NOMO-1 treated with DMSO at 0.1 percent for 48 hours (cell line): ENCODE measurements around the gene RAD50.
"Not testable (repeated sequence)": the region's sequence is repeated elsewhere in the genome, so short reads cannot be mapped to it uniquely, and the experiment has no call there.

Experiments used
- DNase-seq: peaks from one replicate; lab custom pipeline; 2025; ENCODE audit not compliant: unreplicated experiment; lab: John Stamatoyannopoulos, UW

The RAD50 gene

DNA sequence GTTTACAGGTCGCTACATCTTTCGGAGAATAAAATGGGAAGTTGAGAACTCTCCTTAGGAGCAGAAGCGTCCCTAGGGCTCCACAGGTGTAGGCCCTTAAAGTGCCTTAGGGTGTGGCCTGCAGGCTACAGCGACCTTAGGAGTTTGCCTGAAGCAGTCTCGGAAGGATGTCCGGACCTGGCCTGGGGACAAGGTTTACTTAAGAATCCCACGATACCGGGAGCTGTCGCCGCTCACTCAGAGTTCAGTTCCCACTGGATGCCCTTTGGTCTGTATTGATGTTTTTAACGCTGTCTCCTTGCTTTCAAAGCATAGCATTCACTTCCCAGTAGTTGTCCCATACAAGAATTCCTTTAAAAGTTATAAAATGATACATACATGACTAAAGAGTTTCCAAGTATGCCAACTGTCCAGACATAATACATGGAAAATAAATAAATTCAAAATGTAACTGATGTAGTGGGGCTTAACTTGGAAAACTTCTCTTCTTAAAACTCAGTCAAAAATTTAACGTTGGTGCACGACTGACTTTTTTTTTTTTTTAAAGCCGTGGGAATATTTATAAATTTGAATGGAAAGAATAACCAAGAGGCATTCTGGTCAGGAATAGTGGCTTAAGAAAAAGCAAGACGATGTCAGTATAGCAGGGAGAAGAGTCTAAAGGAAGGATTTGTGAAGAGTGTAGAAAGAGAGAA lies 848 bp downstream of the RAD50 start:
- DNase-seq = no peak

DNA sequence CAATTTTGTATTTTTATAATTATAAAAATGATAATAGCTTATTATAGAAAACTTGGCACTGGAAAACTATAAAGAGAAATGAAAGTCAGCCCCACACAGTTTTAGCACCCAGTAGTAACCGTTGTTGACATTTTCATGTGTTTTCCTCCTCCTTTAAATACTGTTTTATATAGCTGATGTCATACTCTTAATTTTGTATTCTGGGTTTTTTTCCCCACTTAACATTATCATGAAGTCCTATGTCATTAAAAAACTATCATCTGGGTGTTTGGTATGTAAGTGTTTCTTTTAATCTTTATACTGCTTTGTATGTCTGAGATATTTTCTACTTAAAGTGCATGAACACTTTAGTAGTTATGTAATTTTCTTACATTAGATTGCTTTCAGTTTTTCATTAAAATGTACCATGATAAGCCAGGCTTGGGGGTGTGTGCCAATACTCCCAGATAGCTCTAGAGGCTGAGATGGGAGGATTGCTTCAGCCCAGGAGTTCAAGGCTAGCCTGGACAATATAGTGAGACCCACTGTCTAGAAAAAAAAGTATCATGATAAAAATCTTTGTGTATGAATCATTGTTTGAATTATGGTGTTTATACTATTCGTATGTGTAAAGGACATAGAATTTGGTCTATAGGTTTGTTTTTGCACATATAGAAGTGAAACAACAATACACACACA lies 2.7 kb downstream of the RAD50 start:
- DNase-seq = no peak

GRCh38 chr5:132561601-132562000 lies 4.8 kb downstream of the RAD50 start:
- no peak for DNase-seq

GRCh38 chr5:132564555-132564954 lies 7.8 kb downstream of the RAD50 start:
- DNase-seq = not testable (repeated sequence)

- DNase-seq = no peak
Measured at GRCh38 chr5:132566657-132567056, 9.9 kb downstream of the RAD50 start.

GRCh38 chr5:132576123-132576522 lies 19.3 kb downstream of the RAD50 start:
- DNase-seq = no peak

GRCh38 chr5:132584560-132584959 lies 27.8 kb downstream of the RAD50 start:
- DNase-seq = not testable (repeated sequence)

- DNase-seq = no peak
Measured at GRCh38 chr5:132586063-132586462, 29.3 kb downstream of the RAD50 start.

- DNase-seq = no peak
Measured at GRCh38 chr5:132589467-132589866, 32.7 kb downstream of the RAD50 start.

- no peak for DNase-seq
Measured at GRCh38 chr5:132591145-132591544, 34.4 kb downstream of the RAD50 start.

DNA sequence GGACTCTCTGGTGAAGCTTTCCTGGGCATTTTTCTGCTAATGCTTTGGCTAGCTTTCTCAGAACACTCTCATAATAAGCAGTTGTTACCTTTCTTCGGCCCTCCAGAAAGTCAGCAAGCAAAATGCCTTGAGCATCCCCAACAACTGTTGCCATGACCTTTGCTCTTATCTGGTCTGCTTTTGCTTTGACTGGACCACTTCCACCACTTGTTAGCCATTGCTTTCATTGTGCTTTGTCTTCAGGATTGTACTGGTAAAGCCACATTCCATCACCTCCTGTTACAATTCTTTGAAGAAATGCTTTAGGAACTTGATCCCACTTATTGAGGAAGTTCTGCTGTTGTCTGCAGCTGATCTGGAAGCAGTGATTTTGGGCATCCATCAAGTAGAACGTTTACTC lies 35.7 kb downstream of the RAD50 start:
- DNase-seq = no peak

DNA sequence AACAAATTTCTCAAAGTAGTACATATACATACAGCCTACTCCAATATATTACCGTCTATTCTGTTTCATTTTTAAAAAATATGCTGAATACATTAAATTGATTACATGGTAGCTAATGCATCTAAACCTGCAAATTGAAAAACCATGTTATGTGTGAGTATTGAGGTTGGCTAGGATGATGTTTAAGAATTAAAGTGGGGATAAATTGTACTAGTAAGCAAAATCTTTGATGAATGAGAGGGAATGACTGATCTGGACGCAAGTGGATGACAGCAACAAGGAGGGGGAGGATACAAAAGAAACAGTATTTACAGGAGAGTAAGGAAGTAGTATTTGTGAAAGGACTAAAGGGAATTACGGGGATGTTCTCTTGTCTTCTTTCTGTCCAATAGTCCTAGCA lies 37.4 kb downstream of the RAD50 start:
- no peak for DNase-seq

- no peak for DNase-seq
Measured at GRCh38 chr5:132595624-132596023, 38.8 kb downstream of the RAD50 start.

DNA sequence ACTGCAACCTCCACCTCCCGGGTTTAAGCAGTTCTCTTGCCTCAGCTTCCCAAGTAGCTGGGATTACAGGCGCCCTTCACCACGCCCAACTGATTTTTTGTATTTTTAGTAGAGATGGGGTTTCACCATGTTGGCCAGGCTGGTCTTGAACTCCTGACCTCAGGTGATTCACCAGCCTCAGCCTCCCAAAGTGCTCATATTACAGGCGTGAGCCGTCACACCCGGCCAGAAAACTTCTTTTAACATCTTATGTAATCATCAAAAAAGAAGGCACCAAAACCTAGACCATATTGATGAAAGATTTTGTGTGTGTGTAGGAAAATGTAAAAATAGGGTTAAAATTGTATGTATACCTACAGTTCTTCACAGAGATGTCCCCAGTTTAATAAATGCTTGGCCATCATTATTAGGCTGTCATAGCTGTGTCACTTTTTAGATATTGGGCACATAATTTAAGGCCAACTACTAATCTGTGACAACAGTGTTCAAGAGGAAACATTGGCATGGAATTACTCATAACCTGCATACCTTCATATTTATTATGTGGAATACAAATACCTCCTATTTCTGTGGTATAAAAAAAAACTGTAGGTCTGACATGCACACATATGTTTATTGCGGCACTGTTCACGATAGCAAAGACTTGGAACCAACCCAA lies 44.4 kb downstream of the RAD50 start:
- DNase-seq = no peak

DNA sequence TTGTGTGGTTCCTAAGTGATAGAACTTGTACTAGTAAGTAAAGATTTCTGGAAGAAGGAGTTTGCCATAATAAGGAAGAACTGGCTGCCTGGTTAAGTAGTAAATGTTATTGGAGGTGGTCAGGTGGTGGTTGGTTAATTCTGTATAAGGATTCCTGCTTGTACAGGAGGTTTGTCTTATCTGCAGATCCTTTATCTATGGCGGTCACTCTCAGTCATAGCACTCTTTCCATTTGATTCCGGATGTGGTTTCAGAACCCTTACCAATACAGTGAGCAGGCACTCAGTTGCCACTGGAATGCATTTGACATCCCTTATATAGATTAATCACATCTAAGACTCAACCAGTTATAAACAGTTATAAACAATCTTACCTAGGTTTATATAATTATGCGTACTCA lies 50.3 kb downstream of the RAD50 start:
- DNase-seq = no peak

GRCh38 chr5:132608107-132608506 lies 51.3 kb downstream of the RAD50 start:
- no peak for DNase-seq

- no peak for DNase-seq
Measured at GRCh38 chr5:132611965-132612364, 55.2 kb downstream of the RAD50 start.

- no peak for DNase-seq
Measured at GRCh38 chr5:132612846-132613245, 56.1 kb downstream of the RAD50 start.

- no peak for DNase-seq
Measured at GRCh38 chr5:132621699-132622098, 64.9 kb downstream of the RAD50 start.

GRCh38 chr5:132622608-132623007 lies 65.8 kb downstream of the RAD50 start:
- no peak for DNase-seq

- DNase-seq = no peak
Measured at GRCh38 chr5:132627470-132627869, 70.7 kb downstream of the RAD50 start.

GRCh38 chr5:132628814-132629213 lies 72.0 kb downstream of the RAD50 start:
- DNase-seq = no peak
